ENCODE results near the gene FAM219A. TPM values are rescaled to one million over a fixed set of nuclear protein-coding genes. Genes with fewer than 3 reads are reported as not detected.
"Not testable (repeated sequence)": the region's sequence is repeated elsewhere in the genome, so short reads cannot be mapped to it uniquely, and the experiment has no call there.

Gene FAM219A
- total RNA-seq, 2 donors from 2014 or later, result 9.8 to 15.0 TPM

- no peak for ATAC-seq
- DNase-seq (ENCODE audit: low spot score in 2 of 2), result no peak
- Mint-ChIP-seq H3K36me3 (peaks cover 11 to 45% of the 10 kb centered on the region in 2 donors), H3K27ac (no peak overlapping the region), H3K9me3 (peaks cover 0 to 12% of the 10 kb centered on the region in 2 donors)
Observed at GRCh38 chr9:34366365-34366764, 92.0 kb downstream of the FAM219A start.

- no peak for DNase-seq (ENCODE audit: low spot score in 2 of 2)
- H3K9me3 Mint-ChIP-seq, result peaks cover 0 to 12% of the 10 kb centered on the region in 2 donors
- no peak for ATAC-seq
- H3K36me3 Mint-ChIP-seq, result peaks cover 5 to 34% of the 10 kb centered on the region in 2 donors
- no peak overlapping the region for H3K27ac Mint-ChIP-seq
Observed at GRCh38 chr9:34365282-34365681, 93.1 kb downstream of the FAM219A start.

- Mint-ChIP-seq H3K27ac (no peak overlapping the region), H3K9me3 (peaks cover 0 to 12% of the 10 kb centered on the region in 2 donors)
- no peak for DNase-seq (ENCODE audit: low spot score in 2 of 2)
Observed at GRCh38 chr9:34363619-34364351, 94.6 kb downstream of the FAM219A start.

GRCh38 chr9:34362614-34363214, 95.7 kb downstream of the FAM219A start:
- DNase-seq (ENCODE audit: low spot score in 2 of 2) (no peak), ATAC-seq (no peak)
- Mint-ChIP-seq H3K27ac (peak overlapping the region in 1 of 2 donors; percentile 46), H3K36me3 (peaks cover 4 to 18% of the 10 kb centered on the region in 2 donors), H3K9me3 (peaks cover 0 to 12% of the 10 kb centered on the region in 2 donors)

More at GRCh38 chr9:34363619-34364351, 94.6 kb downstream of the FAM219A start:
- peaks cover 5 to 29% of the 10 kb centered on the region in 2 donors for H3K36me3 Mint-ChIP-seq
- peak in 1 of 2 donors; percentile 80 for ATAC-seq

- not testable (repeated sequence) for H3K9me3 Mint-ChIP-seq; H3K27ac Mint-ChIP-seq; DNase-seq (ENCODE audit: low spot score in 2 of 2); ATAC-seq
- H3K36me3 Mint-ChIP-seq, result peaks cover 12 to 13% of the 10 kb centered on the region in 2 donors
Observed at GRCh38 chr9:34352957-34353356, 105.4 kb downstream of the FAM219A start.

- peaks cover 12 to 13% of the 10 kb centered on the region in 2 donors for H3K36me3 Mint-ChIP-seq
- not testable (repeated sequence) for DNase-seq (ENCODE audit: low spot score in 2 of 2); H3K27ac Mint-ChIP-seq; H3K9me3 Mint-ChIP-seq; ATAC-seq
Observed at GRCh38 chr9:34352122-34352652, 106.2 kb downstream of the FAM219A start.

- no peak overlapping the region for H3K27ac Mint-ChIP-seq
- peaks cover 0 to 6% of the 10 kb centered on the region in 2 donors for H3K36me3 Mint-ChIP-seq
- no peak for ATAC-seq
- no peak for DNase-seq (ENCODE audit: low spot score in 2 of 2)
- H3K9me3 Mint-ChIP-seq, result no peaks in the 10 kb centered on the region
Observed at GRCh38 chr9:34349324-34349723, 109.0 kb downstream of the FAM219A start.

Other genes with a start within 250 kb of the FAM219A start
- 1 to 10 TPM; 6.1 to 7.3 TPM for gene KIF24, start 129.3 kb downstream of the FAM219A start, total RNA-seq
- 10 to 100 TPM; 42.7 to 42.9 TPM for gene NUDT2, start 129.0 kb downstream of the FAM219A start, total RNA-seq
- 1 to 10 TPM; 2.2 to 4.6 TPM for gene MYORG, start 81.7 kb downstream of the FAM219A start, total RNA-seq
- gene DNAI1, start 235 bp upstream of the FAM219A start, total RNA-seq, result under 1 TPM in 1 of 2 donors, not detected in 1; 0.61 TPM
- under 1 TPM in 1 of 2 donors, not detected in 1; 0.31 TPM for gene ENHO, start 64.4 kb upstream of the FAM219A start, total RNA-seq
- under 1 TPM in 1 of 2 donors, not detected in 1; 0.34 TPM for gene CNTFR, start 131.2 kb upstream of the FAM219A start, total RNA-seq
- 10 to 100 TPM; 19.1 to 36.2 TPM for gene RPP25L, start 153.5 kb upstream of the FAM219A start, total RNA-seq
- 100 to 1,000 TPM in 1 of 2 donors, 10 to 100 TPM in 1; 81.0 to 123 TPM for gene DCTN3, start 161.9 kb upstream of the FAM219A start, total RNA-seq
- 1 to 10 TPM in 1 of 2 donors, not detected in 1; 1.6 TPM for gene ARID3C, start 170.5 kb upstream of the FAM219A start, total RNA-seq
- 10 to 100 TPM; 41.9 to 63.6 TPM for gene SIGMAR1, start 179.2 kb upstream of the FAM219A start, total RNA-seq
- gene GALT, start 188.1 kb upstream of the FAM219A start, total RNA-seq, result 100 to 1,000 TPM in 1 of 2 donors, 10 to 100 TPM in 1; 63.5 to 104 TPM
- 10 to 100 TPM; 41.8 to 44.2 TPM for gene IL11RA, start 193.6 kb upstream of the FAM219A start, total RNA-seq
- under 1 TPM in 1 of 2 donors, not detected in 1; 0.64 TPM for gene CCL27, start 204.1 kb upstream of the FAM219A start, total RNA-seq
- not detected for gene CCL19, start 232.7 kb upstream of the FAM219A start, total RNA-seq